Subcutaneous abdominal adipose tissue (tissue), 5 donors: ENCODE measurements around the gene SH2D6.

Experiments
- H3K27ac ChIP-seq: one replicate; pipeline ENCODE4 v1.7.0; 2013; ENCODE audit warnings: low read depth, mild to moderate bottlenecking, inconsistent platforms, low read length, moderate library complexity
- H3K27me3 ChIP-seq, 5 donors: one replicate each; pipeline ENCODE4 v1.7.0; 2013; ENCODE audit warnings: low read length in 5 of 5, inconsistent platforms in 1 of 5; ENCODE audit not compliant: control insufficient read depth in 5 of 5, insufficient read depth in 4 of 5
- H3K36me3 ChIP-seq, 5 donors: one replicate each; pipeline ENCODE4 v1.7.0; 2013; ENCODE audit warnings: low read length in 5 of 5; ENCODE audit not compliant: control insufficient read depth in 5 of 5, insufficient read depth in 5 of 5
- H3K4me1 ChIP-seq, 5 donors: one replicate each; pipeline ENCODE4 v1.7.0; 2013; ENCODE audit warnings: low read length in 5 of 5, mild to moderate bottlenecking in 3 of 5, moderate library complexity in 1 of 5; ENCODE audit not compliant: control insufficient read depth in 5 of 5, insufficient read depth in 5 of 5
- H3K4me3 ChIP-seq, 5 donors: one replicate each; pipeline ENCODE4 v1.7.0; 2013; ENCODE audit warnings: low read length in 5 of 5, low read depth in 1 of 5
- H3K9ac ChIP-seq, 5 donors: one replicate each; pipeline ENCODE4 v1.7.0; 2013; ENCODE audit warnings: low read length in 5 of 5, mild to moderate bottlenecking in 4 of 5, moderate library complexity in 3 of 5
- H3K9me3 ChIP-seq, 5 donors: one replicate each; pipeline ENCODE4 v1.7.0; 2013; ENCODE audit warnings: low read length in 5 of 5; ENCODE audit not compliant: control insufficient read depth in 5 of 5
- donor health status: healthy.
- donor health status: healthy.
- donor health status: healthy.
- donor health status: healthy.
- donor health status: healthy.

SH2D6 gene

DNA sequence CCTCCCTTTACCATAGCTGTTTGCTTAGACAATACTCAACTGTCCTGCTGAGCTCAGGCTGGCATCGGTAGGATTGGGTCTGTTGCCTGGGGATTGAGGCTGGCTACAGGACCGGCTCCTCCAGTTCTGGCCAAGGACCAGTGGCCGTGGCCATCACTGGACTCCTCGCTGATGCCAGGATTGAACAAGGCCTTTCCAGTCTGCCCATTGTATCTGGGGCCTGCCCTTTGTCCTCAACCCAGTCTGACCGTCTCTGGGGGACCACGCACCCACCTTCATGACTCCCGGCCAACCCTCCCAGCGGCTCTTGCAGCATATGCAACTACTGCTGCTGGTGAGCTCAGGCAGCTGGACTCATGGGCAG, 28.7 kb downstream of the SH2D6 start:
- H3K27me3 ChIP-seq, result no peaks in the 10 kb centered on the region
- no peak overlapping the region for H3K27ac ChIP-seq
- H3K4me1 ChIP-seq, result peaks cover 0 to 10% (median 5%) of the 10 kb centered on the region in 5 donors
- no peak overlapping the region for H3K9ac ChIP-seq
- no peaks in the 10 kb centered on the region for H3K9me3 ChIP-seq
- H3K36me3 ChIP-seq, result no peaks in the 10 kb centered on the region
- no peak overlapping the region for H3K4me3 ChIP-seq

DNA sequence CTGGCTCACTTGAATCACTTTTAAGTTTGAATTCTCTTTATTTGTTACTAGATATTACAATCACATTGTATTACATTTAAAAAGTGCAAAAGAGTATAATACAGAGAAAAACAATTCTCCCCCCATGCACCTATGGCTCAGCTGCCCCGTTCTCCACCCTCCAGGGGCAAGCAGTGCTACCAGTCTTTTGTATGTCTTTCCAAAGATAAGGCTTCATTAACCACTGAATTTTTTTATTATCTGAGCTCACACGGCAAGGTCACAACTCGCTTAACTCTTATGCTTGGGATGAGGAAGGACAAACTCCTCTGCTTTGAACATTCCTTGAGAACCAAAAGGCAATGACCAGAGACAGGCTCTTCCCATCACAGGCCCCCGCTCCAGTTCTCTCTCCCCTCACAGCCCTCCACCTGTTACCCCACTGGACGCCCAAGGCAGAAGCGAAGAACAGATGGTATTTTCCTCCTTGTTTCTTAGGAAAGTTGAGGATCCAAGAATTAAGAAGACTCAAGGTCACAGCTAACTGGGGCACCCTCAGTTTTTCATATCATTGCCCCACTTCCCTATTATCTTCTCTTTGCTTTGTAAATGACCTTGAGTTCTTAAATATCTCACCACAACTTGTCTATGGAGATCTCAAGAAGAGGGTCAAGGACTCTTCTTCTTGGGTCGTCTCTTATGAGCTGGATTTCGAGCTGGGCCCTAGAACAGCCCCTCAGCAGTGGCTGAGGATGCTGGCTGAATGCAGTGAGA, 30.1 kb downstream of the SH2D6 start:
- H3K27me3 ChIP-seq, result no peaks in the 10 kb centered on the region
- no peaks in the 10 kb centered on the region for H3K9me3 ChIP-seq
- H3K4me1 ChIP-seq, result peaks cover 0 to 10% (median 5%) of the 10 kb centered on the region in 5 donors
- H3K4me3 ChIP-seq, result no peak overlapping the region
- no peak overlapping the region for H3K27ac ChIP-seq
- no peak overlapping the region for H3K9ac ChIP-seq
- H3K36me3 ChIP-seq, result no peaks in the 10 kb centered on the region

DNA sequence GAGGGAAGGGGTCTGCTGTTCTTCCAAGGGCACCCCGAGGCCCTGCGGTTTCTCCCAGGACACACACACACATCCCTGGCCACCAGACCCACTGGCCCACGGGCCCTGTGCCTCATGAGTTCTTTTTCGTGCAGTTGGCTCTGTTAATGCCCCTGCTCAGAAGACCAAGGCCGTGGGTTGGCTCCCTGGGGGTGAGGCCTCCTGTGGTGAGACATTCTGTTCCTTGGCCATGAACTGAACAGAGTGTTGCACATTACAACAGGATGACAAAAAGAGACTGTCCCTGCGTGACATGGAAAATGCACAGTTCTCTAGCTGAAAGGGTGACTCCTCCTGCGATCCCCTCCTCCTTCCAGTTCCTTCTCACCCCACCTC, 30.7 kb downstream of the SH2D6 start:
- H3K9me3 ChIP-seq, result no peaks in the 10 kb centered on the region
- peaks cover 0 to 10% (median 5%) of the 10 kb centered on the region in 5 donors for H3K4me1 ChIP-seq
- H3K9ac ChIP-seq, result no peak overlapping the region
- no peak overlapping the region for H3K27ac ChIP-seq
- H3K27me3 ChIP-seq, result no peaks in the 10 kb centered on the region
- H3K4me3 ChIP-seq, result no peak overlapping the region
- no peaks in the 10 kb centered on the region for H3K36me3 ChIP-seq

DNA sequence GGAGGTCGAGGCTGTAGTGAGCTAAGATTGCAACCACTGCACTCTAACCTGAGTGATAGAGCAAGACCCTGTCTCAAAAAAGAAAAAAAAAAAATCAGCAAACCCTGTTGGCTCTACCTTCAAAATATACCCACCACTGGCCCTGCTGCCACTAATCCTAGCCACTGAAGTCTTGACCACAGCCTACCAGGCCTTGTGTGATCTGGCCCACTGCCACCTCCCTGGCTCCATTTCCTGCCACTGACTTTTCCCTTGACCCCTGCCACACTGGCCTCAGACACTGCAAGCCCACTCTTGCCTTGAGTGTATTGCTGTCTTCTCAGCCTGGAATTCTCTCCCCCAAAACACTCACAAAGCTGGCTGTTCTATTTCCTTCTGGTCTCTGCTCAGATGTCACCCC, 33.7 kb downstream of the SH2D6 start:
- H3K27ac ChIP-seq, result no peak overlapping the region
- peaks cover 0 to 6% (median 0%) of the 10 kb centered on the region in 5 donors for H3K4me1 ChIP-seq
- H3K27me3 ChIP-seq, result peaks cover 0 to 4% (median 0%) of the 10 kb centered on the region in 5 donors
- no peaks in the 10 kb centered on the region for H3K36me3 ChIP-seq
- H3K9me3 ChIP-seq, result no peaks in the 10 kb centered on the region
- no peak overlapping the region for H3K9ac ChIP-seq
- H3K4me3 ChIP-seq, result no peak overlapping the region

DNA sequence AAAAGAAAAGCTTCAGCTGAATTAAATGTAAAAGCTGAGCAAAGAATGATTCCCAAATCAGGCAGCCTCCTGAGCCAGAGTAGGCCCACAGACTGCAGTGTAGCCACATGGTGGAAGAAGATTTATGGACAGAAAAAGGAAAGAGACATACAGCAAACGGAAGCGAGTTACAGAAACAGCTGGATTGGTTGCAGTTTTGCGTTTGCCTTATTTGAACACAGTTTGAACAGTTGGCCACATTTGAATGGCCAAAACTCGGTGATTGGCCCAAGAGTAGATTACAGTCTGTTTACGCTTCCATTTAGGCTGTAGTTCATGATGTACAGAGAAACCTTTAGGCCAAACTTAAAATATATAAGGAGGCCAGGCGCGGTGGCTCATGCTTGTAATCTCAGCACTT, 35.1 kb downstream of the SH2D6 start:
- Histone ChIP-seq H3K4me1 (peaks cover 0 to 6% (median 0%) of the 10 kb centered on the region in 5 donors), H3K27ac (no peak overlapping the region), H3K27me3 (peaks cover 0 to 4% (median 0%) of the 10 kb centered on the region in 5 donors), H3K4me3 (no peak overlapping the region), H3K36me3 (no peaks in the 10 kb centered on the region), H3K9ac (no peak overlapping the region), H3K9me3 (no peaks in the 10 kb centered on the region)

DNA sequence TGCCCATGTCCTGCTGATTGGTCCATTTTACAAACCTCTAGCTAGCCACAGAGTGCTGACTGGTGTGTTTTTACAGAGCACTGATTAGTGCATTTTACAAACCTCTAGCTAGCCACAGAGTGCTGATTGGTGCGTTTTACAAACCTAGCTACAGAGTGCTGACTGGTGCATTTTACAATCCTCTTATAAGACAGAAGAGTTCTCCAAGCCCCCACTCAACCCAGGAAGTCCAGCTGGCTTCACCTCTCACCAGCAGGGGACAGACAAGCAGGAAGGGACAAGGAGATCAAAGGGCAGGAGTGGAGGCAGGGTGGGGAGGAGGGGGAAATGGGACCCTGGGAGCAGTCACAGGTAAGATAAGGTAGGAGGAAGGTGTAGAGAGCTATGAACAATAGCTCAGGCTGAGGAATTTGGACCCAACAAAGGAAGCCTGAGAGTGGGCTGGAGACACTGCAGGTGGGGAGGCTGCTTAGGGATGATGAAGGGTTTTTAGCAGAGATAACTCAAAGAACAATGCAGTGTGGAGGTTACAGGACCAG, 37.1 kb downstream of the SH2D6 start:
- no peak overlapping the region for H3K4me3 ChIP-seq
- H3K9ac ChIP-seq, result no peak overlapping the region
- peaks cover 0 to 4% (median 0%) of the 10 kb centered on the region in 5 donors for H3K27me3 ChIP-seq

DNA sequence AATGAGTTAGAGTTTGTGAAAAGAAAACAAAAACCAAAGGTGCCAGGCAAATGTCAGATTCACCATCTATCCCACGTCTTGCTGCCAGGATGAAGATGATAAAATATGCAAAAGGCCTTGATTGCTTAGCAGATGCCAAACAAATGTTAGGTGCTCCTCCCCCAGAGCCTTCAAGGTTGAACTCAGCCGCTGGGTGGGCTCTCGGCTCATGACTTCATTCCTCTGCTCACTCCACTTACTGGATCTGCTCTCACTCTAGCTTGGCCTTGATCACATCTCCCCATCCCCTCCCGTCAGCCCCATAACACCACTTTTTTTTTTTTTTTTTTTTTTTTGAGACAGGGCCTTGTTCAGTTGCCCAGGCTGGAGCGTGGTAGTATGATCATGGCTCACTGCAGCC, 38.5 kb downstream of the SH2D6 start:
- H3K9me3 ChIP-seq, result no peaks in the 10 kb centered on the region
- H3K36me3 ChIP-seq, result no peaks in the 10 kb centered on the region
- H3K4me1 ChIP-seq, result peaks cover 0 to 6% (median 0%) of the 10 kb centered on the region in 5 donors
- peaks cover 0 to 4% (median 0%) of the 10 kb centered on the region in 5 donors for H3K27me3 ChIP-seq
- no peak overlapping the region for H3K27ac ChIP-seq
- no peak overlapping the region for H3K4me3 ChIP-seq
- H3K9ac ChIP-seq, result no peak overlapping the region

More for the DNA sequence above, 37.1 kb downstream of the SH2D6 start:
- Histone ChIP-seq H3K9me3 (no peaks in the 10 kb centered on the region), H3K36me3 (no peaks in the 10 kb centered on the region), H3K27ac (no peak overlapping the region), H3K4me1 (peaks cover 0 to 6% (median 0%) of the 10 kb centered on the region in 5 donors)

DNA sequence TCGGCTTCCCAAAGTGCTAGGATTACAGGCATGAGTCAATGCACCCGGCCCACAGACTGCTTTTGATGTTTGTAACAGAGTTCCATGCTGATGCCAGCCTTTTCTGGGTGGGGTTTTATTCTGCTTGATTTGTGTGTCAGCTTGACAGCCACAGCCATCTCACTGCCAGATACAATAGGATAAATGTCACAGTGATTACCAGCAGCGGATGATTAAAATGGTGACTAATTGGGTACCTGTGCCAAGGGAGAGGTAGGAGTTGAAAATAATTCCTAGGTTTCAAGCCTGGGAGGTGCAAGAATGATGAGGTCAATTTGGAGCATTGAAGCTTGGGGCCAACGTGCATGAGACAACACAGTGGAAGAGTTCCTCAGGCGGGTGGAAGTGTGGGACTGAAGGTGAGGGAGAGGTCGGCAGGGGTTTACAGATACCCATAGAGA, 39.4 kb downstream of the SH2D6 start:
- Histone ChIP-seq H3K27ac (no peak overlapping the region), H3K36me3 (no peaks in the 10 kb centered on the region), H3K9ac (no peak overlapping the region), H3K4me3 (no peak overlapping the region), H3K4me1 (peaks cover 0 to 6% (median 4%) of the 10 kb centered on the region in 5 donors), H3K9me3 (no peaks in the 10 kb centered on the region), H3K27me3 (peaks cover 0 to 4% (median 0%) of the 10 kb centered on the region in 5 donors)

DNA sequence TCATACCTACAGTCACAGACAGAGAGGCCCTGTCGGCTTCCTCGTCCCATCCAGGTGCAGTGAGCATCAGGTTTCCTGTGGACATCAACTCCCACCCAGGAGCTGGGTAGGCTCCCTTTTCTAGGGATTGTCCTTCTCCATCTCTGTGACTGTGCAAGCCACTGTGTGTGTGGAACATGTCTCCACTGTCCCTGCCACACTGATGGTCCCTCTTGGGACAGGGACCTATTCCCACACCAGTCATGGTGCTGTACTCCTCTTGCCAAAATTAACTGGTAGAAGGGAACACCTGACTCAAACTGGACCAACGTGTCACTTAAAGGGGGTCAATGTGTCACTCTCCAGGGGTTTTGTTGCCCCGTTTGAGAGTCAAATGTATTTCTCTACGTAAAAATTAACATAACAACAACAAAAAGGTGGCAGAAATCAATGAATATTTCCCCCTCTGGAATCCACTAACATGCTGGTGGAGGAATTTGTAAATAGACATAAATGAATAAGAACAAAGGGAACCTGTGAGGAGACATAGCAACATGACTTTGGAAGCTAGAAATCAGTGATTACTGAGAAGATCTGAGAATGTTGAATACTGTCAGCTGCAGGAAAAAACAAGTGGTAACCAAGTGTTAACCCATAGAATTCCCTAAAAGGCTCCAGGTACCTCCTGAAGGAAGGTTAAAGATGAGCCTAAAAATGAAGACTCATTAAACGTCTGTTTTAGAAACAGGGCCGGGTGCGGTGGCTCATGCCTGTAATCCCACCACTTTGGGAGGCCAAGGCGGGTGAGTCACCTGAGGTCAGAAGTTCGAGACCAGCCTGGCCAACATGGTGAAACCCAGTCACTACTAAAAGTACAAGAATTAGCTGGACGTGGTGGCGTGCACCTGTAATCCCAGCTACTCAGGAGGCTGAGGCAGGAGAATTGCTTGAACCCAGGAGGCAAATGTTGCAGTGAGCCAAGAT, 40.4 kb downstream of the SH2D6 start:
- peaks cover 0 to 6% (median 4%) of the 10 kb centered on the region in 5 donors for H3K4me1 ChIP-seq
- no peaks in the 10 kb centered on the region for H3K9me3 ChIP-seq
- H3K27me3 ChIP-seq, result peaks cover 0 to 4% (median 0%) of the 10 kb centered on the region in 5 donors
- no peaks in the 10 kb centered on the region for H3K36me3 ChIP-seq
- no peak overlapping the region for H3K9ac ChIP-seq
- H3K27ac ChIP-seq, result no peak overlapping the region
- H3K4me3 ChIP-seq, result no peak overlapping the region
